ENCODE measurements around the gene RNH1. TPM values are rescaled to one million over a fixed set of nuclear protein-coding genes. Genes with fewer than 3 reads are reported as not detected.

RNH1 gene
- total RNA-seq (87.5 and 105 TPM in 2 replicates), polyA plus RNA-seq (199 and 200 TPM in 2 replicates)

- Histone ChIP-seq H3K27ac (peak within 1 kb of the TSS; percentile 100), H3K27me3 (no peaks in the 10 kb centered on the region), H3K4me1 (ENCODE audit: insufficient read depth) (peaks cover 16% of the 10 kb centered on the region), H3K36me3 (replicated peaks; ENCODE audit: insufficient read depth, low read depth) (no peaks in the 10 kb centered on the region), H4K20me1 (ENCODE audit: insufficient read depth, poor library complexity, severe bottlenecking) (peaks cover 8% of the 10 kb centered on the region), H2AFZ (peak within 1 kb of the TSS; percentile 73), H3K4me3 (peak within 1 kb of the TSS; percentile 76), H3K4me2 (peak within 1 kb of the TSS; percentile 95), H3K9me3 (ENCODE audit: low read depth) (no peaks in the 10 kb centered on the region), H3K9me2 (replicated peaks; ENCODE audit: insufficient read depth) (no peaks in the 10 kb centered on the region), H3K79me2 (peaks cover 56% of the 10 kb centered on the region)
- TF ChIP-seq EZH2phosphoT487 (IDR thresholded peaks at IDR 0.05; ENCODE audit: low read depth, severe bottlenecking, unreplicated experiment): no peak
- no peak for TF ChIP-seq CTCF (IDR thresholded peaks at IDR 0.05; ENCODE audit: poor library complexity)
- no peak for TF ChIP-seq EZH2 (IDR thresholded peaks at IDR 0.05; ENCODE audit: borderline replicate concordance)
- peak; percentile 99 for DNase-seq (ENCODE audit: low spot score)
- WGBS (ENCODE audit: low lambda C conversion rate, missing lambda C conversion rate): 4% methylated on average over 29 of the region's 93 CpGs
Measured at GRCh38 chr11:506995-507726, at the start of gene RNH1. Gene RNH1 (minus strand): TSS chr11:507242. CDS start chr11:502162, 5,080 bp downstream.

GRCh38 chr11:555780-556661, 49.0 kb upstream of the RNH1 start:
- H3K27ac ChIP-seq: no peak overlapping the region
- H3K9me3 ChIP-seq (ENCODE audit: low read depth): no peaks in the 10 kb centered on the region
- H3K4me2 ChIP-seq: peak overlapping the region; percentile 96
- no peaks in the 10 kb centered on the region for H4K20me1 ChIP-seq (ENCODE audit: insufficient read depth, poor library complexity, severe bottlenecking)
- TF ChIP-seq EZH2 (IDR thresholded peaks at IDR 0.05; ENCODE audit: borderline replicate concordance) (peak; percentile 83), CTCF (IDR thresholded peaks at IDR 0.05; ENCODE audit: poor library complexity) (no peak), EZH2phosphoT487 (IDR thresholded peaks at IDR 0.05; ENCODE audit: low read depth, severe bottlenecking, unreplicated experiment) (peak; percentile 32)
- 19% methylated on average over 45 of the region's 104 CpGs for WGBS (ENCODE audit: low lambda C conversion rate, missing lambda C conversion rate)
- H3K36me3 ChIP-seq (replicated peaks; ENCODE audit: insufficient read depth, low read depth): no peaks in the 10 kb centered on the region
- peak overlapping the region; percentile 36 for H3K4me3 ChIP-seq
- no peak for DNase-seq (ENCODE audit: low spot score)
- H3K79me2 ChIP-seq: no peaks in the 10 kb centered on the region
- H3K9me2 ChIP-seq (replicated peaks; ENCODE audit: insufficient read depth): no peaks in the 10 kb centered on the region
- peaks cover 34% of the 10 kb centered on the region for H3K27me3 ChIP-seq
- H3K4me1 ChIP-seq (ENCODE audit: insufficient read depth): peaks cover 24% of the 10 kb centered on the region
- H2AFZ ChIP-seq: no peak overlapping the region

- WGBS (ENCODE audit: low lambda C conversion rate, missing lambda C conversion rate): 2% methylated on average over 21 of the region's 57 CpGs
Measured at GRCh38 chr11:555227-555779, 48.3 kb upstream of the RNH1 start.

More at GRCh38 chr11:555227-555779, 48.3 kb upstream of the RNH1 start:
- Histone ChIP-seq H3K4me2 (peak overlapping the region; percentile 96), H3K9me3 (ENCODE audit: low read depth) (no peaks in the 10 kb centered on the region), H3K4me3 (peak overlapping the region; percentile 36), H4K20me1 (ENCODE audit: insufficient read depth, poor library complexity, severe bottlenecking) (no peaks in the 10 kb centered on the region), H3K4me1 (ENCODE audit: insufficient read depth) (peaks cover 21% of the 10 kb centered on the region), H2AFZ (no peak overlapping the region), H3K27me3 (peaks cover 34% of the 10 kb centered on the region), H3K79me2 (no peaks in the 10 kb centered on the region), H3K36me3 (replicated peaks; ENCODE audit: insufficient read depth, low read depth) (no peaks in the 10 kb centered on the region), H3K9me2 (replicated peaks; ENCODE audit: insufficient read depth) (no peaks in the 10 kb centered on the region), H3K27ac (no peak overlapping the region)
- TF ChIP-seq EZH2 (IDR thresholded peaks at IDR 0.05; ENCODE audit: borderline replicate concordance) (peak; percentile 76), EZH2phosphoT487 (IDR thresholded peaks at IDR 0.05; ENCODE audit: low read depth, severe bottlenecking, unreplicated experiment) (no peak)
- no peak for DNase-seq (ENCODE audit: low spot score)
